BLaER1 treated with 17β-estradiol and CSF1 and Interleukin-3, amounts not matched to agents 10 nM and 100 nM (cell line): ENCODE results near the gene COL5A1.

Experiments
- H3K27ac ChIP-seq, 11 experiments: shearing (Covaris generic); formaldehyde crosslinking; 2 replicates each; pipeline ENCODE4 v1.8.1; 2022
- H3K27me3 ChIP-seq, 11 experiments: shearing (Covaris generic); formaldehyde crosslinking; 2 replicates each; pipeline ENCODE4 v1.8.1; 2022
- H3K36me3 ChIP-seq, 11 experiments: shearing (Covaris generic); formaldehyde crosslinking; 2 replicates each; pipeline ENCODE4 v1.8.1; 2022
- H3K4me1 ChIP-seq, 10 experiments: shearing (Covaris generic); formaldehyde crosslinking; 2 replicates each; pipeline ENCODE4 v1.8.1; 2022
- H3K4me2 ChIP-seq, 11 experiments: shearing (Covaris generic); formaldehyde crosslinking; 2 replicates each; pipeline ENCODE4 v1.8.1; 2022
- H3K4me3 ChIP-seq, 10 experiments: shearing (Covaris generic); formaldehyde crosslinking; 2 replicates each; pipeline ENCODE4 v1.8.1; 2022
- H3K9ac ChIP-seq, 11 experiments: shearing (Covaris generic); formaldehyde crosslinking; 2 replicates each; pipeline ENCODE4 v1.8.1; 2022
- H3K9me3 ChIP-seq, 11 experiments: shearing (Covaris generic); formaldehyde crosslinking; replicated peaks in 1 of 11; 2 replicates each; pipeline ENCODE4 v1.8.1; 2022
- H4K20me1 ChIP-seq, 11 experiments: shearing (Covaris generic); formaldehyde crosslinking; 2 replicates each; pipeline ENCODE4 v1.8.1; 2022
- Cebpa-rat ChIP-seq, 11 experiments: shearing (Covaris generic); IDR thresholded peaks; 2 replicates each; pipeline ENCODE4 v1.8.1; 2022

The COL5A1 gene

DNA sequence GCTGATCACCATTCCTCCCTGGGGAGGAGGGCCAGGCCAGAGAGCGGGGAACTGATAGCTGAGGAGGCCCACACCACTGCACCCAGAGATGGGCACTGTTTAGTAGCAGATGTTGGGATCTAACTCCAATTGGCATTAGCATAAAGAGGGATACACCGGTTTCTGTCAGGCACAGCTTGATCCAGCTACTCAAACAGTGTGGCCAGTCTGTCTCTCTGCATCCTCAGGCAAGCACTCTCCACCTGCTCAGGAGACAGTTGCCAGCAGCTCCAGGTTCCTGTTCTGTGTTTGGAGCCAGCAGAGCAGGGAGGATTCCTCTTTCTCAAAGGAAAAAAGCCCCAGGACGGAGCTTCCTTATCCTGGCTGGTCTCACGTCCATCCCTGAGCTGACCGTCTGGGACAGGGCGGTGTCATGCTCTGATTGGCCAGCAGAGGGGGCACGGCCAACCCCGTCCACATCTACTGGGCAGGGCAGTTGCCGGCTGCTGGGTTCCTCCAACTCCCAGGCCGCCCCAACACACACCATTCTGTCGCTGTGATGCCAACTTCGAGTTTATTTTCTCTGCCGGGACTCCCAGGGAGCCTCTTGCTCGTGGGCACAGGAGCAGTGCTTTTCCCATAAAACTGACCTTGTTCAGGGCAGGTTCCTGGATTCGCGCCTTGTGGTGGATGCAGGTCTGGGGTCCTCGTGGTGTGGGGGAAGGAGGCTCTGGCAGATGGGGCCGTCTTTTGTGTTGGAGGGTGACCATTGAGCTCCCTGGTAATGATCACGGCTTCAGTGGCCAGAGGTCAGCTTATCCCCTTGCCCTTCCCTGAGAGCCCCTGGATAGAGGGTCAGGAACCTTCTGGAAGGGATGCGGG lies 47.9 kb downstream of the COL5A1 start:
- no peak for TF ChIP-seq Cebpa-rat (IDR thresholded peaks at IDR 0.05)
- no peak overlapping the region for H3K27ac ChIP-seq

DNA sequence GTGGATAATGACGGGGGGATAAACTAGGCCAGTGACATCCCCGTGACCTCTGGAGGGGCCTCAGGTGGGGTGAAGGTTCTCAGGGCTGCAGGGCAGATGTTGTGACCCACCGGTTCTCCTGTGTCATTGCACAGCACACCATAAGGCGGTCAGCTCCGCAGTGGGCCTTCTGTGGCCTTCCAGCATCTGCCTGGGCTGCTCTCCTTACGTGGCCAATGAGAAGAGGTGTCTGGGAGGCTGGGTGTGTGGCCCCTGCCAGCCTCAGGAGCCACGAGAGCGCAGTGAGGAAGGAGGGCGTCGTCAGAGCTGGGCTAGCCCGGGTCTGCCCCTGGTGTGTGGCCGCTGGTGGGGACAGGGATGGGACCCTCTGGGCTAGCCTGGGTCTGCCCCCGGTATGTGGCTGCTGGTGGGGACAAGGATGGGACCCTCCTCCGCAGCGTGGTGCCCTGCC lies 48.7 kb downstream of the COL5A1 start:
- H3K27me3 ChIP-seq = peaks cover 0 to 69% (median 0%) of the 10 kb centered on the region in 11 experiments; a peak in 4 of 22 replicates
- peaks cover 0 to 93% (median 69%) of the 10 kb centered on the region in 11 experiments; a peak in 16 of 22 replicates for H4K20me1 ChIP-seq
- peaks cover 0 to under 1% (median under 1%) of the 10 kb centered on the region in 11 experiments; a peak in 8 of 22 replicates for H3K9me3 ChIP-seq
- H3K9ac ChIP-seq = no peak overlapping the region
- H3K36me3 ChIP-seq = peaks cover 0 to 36% (median 16%) of the 10 kb centered on the region in 11 experiments; a peak in 8 of 22 replicates
- no peak for TF ChIP-seq Cebpa-rat (IDR thresholded peaks at IDR 0.05)
- H3K4me2 ChIP-seq = no peak overlapping the region
- H3K4me3 ChIP-seq = no peak overlapping the region
- peaks cover 7 to 33% (median 13%) of the 10 kb centered on the region in 10 experiments for H3K4me1 ChIP-seq
- H3K27ac ChIP-seq = no peak overlapping the region

More for the DNA sequence above, 47.9 kb downstream of the COL5A1 start:
- peaks cover 7 to 32% (median 13%) of the 10 kb centered on the region in 10 experiments for H3K4me1 ChIP-seq
- no peak overlapping the region for H3K9ac ChIP-seq
- peaks cover 0 to 8% (median 8%) of the 10 kb centered on the region in 11 experiments; a peak in 16 of 22 replicates for H3K9me3 ChIP-seq
- peaks cover 0 to 66% (median 0%) of the 10 kb centered on the region in 11 experiments; a peak in 4 of 22 replicates for H3K27me3 ChIP-seq
- peaks cover 0 to 87% (median 63%) of the 10 kb centered on the region in 11 experiments; a peak in 16 of 22 replicates for H4K20me1 ChIP-seq
- H3K36me3 ChIP-seq = peaks cover 0 to 43% (median 22%) of the 10 kb centered on the region in 11 experiments; a peak in 10 of 22 replicates
- H3K4me2 ChIP-seq = no peak overlapping the region
- H3K4me3 ChIP-seq = no peak overlapping the region

- no peaks in the 10 kb centered on the region for H3K9me3 ChIP-seq
- peaks cover 0 to 98% (median 72%) of the 10 kb centered on the region in 11 experiments; a peak in 16 of 22 replicates for H4K20me1 ChIP-seq
- H3K36me3 ChIP-seq = peaks cover 0 to 36% (median 16%) of the 10 kb centered on the region in 11 experiments; a peak in 8 of 22 replicates
- no peak overlapping the region for H3K9ac ChIP-seq
- no peak overlapping the region for H3K4me3 ChIP-seq
- no peak for TF ChIP-seq Cebpa-rat (IDR thresholded peaks at IDR 0.05)
- H3K4me1 ChIP-seq = peaks cover 2 to 29% (median 7%) of the 10 kb centered on the region in 10 experiments
- H3K4me2 ChIP-seq = no peak overlapping the region
- H3K27me3 ChIP-seq = peaks cover 0 to 69% (median 0%) of the 10 kb centered on the region in 11 experiments; a peak in 4 of 22 replicates
- H3K27ac ChIP-seq = no peak overlapping the region
These were observed 49.5 kb downstream of the COL5A1 start for GRCh38 chr9:134690946-134691694.

DNA sequence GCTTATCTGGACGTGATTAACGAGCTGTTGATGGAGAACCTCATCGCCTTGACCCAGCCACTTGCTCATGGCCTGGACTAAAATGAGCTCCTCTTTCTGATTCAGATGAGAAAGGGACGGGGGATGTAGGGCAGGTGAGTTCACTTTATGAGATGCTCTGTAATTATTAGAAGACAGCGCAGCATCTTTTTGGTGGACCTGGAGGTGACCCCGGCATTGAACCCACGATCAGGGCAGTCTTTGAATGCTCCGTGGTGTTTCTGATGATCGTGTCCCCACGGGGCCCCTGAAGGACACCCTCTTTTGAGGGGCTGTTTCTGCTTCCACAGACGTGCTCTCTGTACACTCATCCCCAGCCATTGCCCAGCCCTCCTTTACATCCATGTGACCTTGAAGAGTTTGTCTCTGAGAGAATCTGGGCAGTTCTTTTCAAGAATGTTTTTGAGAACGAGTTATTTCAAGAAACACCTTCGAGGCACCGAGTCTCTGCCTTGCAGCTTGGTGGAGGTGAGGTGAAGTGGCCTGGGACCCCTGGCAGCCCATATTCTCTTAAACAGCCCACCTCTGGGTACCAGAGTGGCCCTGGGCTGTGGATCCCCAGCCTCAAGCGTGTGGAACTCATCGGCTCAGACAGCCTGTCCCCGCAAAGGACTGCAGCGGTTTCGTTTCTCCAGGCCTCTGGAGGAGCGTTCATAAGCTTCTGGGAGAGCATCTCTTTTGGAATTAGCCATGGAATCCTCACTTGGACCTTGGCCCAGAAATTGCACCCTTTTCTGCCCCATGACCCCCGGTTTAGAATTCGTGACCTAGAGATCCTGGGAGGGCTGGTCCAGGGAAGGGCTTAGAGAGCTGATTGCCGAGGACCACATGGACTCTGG lies 50.3 kb downstream of the COL5A1 start:
- Histone ChIP-seq H3K27me3 (peaks cover 0 to 68% (median 0%) of the 10 kb centered on the region in 11 experiments; a peak in 4 of 22 replicates), H3K4me1 (peaks cover 0 to 29% (median 0%) of the 10 kb centered on the region in 10 experiments; a peak in 10 of 20 replicates), H3K4me3 (no peak overlapping the region), H3K4me2 (peak overlapping the region in 4 of 11 experiments; percentile 28 to 50 (median 40); a peak in 4 of 22 replicates), H3K27ac (no peak overlapping the region), H3K9me3 (no peaks in the 10 kb centered on the region), H3K9ac (no peak overlapping the region; a peak in 1 of 22 replicates), H4K20me1 (peaks cover 0 to 91% (median 64%) of the 10 kb centered on the region in 11 experiments; a peak in 16 of 22 replicates), H3K36me3 (peaks cover 0 to 36% (median 16%) of the 10 kb centered on the region in 11 experiments; a peak in 8 of 22 replicates)
- TF ChIP-seq Cebpa-rat (IDR thresholded peaks at IDR 0.05) = no peak

DNA sequence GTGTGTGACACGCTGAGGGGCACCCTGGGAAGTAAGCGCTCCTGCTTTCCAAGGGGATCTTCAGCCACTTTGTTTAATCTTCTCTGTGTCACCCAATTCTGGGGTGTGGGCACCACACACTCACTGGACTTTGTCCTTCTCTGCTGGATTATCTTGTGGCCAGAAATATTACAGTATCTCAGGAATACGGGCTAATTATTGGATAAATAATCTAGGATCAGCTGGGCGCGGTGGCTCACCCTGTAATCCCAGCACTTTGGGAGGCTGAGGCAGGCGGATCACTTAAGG lies 50.9 kb downstream of the COL5A1 start:
- Histone ChIP-seq H3K4me2 (peak overlapping the region in 4 of 11 experiments; percentile 28 to 50 (median 40); a peak in 6 of 22 replicates), H3K4me1 (peaks cover 0 to 29% (median 0%) of the 10 kb centered on the region in 10 experiments; a peak in 10 of 20 replicates), H3K27ac (no peak overlapping the region), H4K20me1 (peaks cover 0 to 90% (median 61%) of the 10 kb centered on the region in 11 experiments; a peak in 16 of 22 replicates), H3K9ac (no peak overlapping the region; a peak in 1 of 22 replicates), H3K36me3 (peaks cover 0 to 36% (median 16%) of the 10 kb centered on the region in 11 experiments; a peak in 8 of 22 replicates), H3K4me3 (no peak overlapping the region), H3K9me3 (no peaks in the 10 kb centered on the region), H3K27me3 (peaks cover 0 to 62% (median 0%) of the 10 kb centered on the region in 11 experiments; a peak in 4 of 22 replicates)
- TF ChIP-seq Cebpa-rat (IDR thresholded peaks at IDR 0.05) = no peak

DNA sequence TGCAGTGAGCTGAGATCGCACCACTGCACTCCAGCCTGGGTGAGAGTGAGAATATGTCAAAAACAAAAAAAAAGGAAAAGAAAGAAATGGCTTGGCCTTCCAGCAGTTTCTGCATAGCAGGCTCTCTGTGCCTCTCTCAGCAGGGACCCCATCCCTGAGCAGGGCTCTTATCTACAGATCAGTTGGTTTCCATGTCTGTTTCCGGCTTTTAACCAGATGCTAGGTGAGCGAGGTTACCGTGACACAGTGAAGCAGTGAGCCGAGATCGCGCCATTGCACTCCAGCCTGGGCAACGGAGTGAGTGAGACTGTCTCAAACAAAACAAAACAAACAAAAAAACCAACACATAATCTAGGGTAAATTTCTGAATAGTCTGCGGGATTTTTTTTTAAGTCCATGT lies 51.4 kb downstream of the COL5A1 start:
- H3K27me3 ChIP-seq = peaks cover 0 to 57% (median 0%) of the 10 kb centered on the region in 11 experiments; a peak in 4 of 22 replicates
- H3K9me3 ChIP-seq = no peaks in the 10 kb centered on the region
- H3K4me3 ChIP-seq = no peak overlapping the region
- peaks cover 0 to 36% (median 16%) of the 10 kb centered on the region in 11 experiments; a peak in 8 of 22 replicates for H3K36me3 ChIP-seq
- H4K20me1 ChIP-seq = peaks cover 0 to 90% (median 61%) of the 10 kb centered on the region in 11 experiments; a peak in 16 of 22 replicates
- H3K4me1 ChIP-seq = peaks cover 0 to 30% (median under 1%) of the 10 kb centered on the region in 10 experiments; a peak in 11 of 20 replicates
- no peak overlapping the region for H3K27ac ChIP-seq
- TF ChIP-seq Cebpa-rat (IDR thresholded peaks at IDR 0.05) = no peak
- H3K9ac ChIP-seq = no peak overlapping the region
- peak overlapping the region in 4 of 11 experiments; percentile 28 to 50 (median 40); a peak in 6 of 22 replicates for H3K4me2 ChIP-seq

DNA sequence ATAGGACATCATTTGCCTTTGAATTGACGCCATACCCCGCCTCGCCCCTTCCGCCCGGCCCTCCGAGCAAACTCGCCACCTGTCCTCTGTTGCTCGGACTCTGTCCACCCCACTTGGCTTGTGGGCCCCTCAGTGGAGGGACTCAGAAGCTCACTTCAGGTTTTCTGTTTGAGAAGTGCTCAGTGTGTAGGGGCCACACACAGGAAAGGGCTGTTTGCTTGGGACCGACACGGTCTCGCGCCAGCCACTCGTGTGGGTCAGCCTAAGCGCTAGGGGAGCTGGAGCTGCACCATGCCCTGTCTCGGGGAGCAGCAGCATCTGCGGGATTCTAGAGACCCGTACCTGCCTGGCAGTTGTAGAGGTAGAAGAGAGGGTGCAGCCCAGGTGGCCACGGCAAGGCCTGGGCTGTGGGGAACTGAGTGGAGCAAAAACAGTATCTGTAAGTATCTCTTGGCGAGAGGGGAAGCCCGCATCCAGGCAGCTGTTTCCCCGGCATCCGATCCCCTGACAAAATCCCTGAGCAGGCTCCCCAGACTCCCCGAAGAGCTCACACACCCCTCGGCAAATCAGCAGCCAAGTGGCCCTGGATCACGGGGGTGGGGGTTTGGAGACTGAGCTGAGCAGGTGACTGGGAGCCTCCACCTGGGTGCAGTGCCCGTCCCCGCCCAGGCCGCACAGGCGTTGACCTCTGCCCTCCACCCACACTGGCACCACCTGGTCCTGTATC lies 52.2 kb downstream of the COL5A1 start:
- no peaks in the 10 kb centered on the region for H3K9me3 ChIP-seq
- H3K36me3 ChIP-seq = peaks cover 0 to 36% (median 16%) of the 10 kb centered on the region in 11 experiments; a peak in 8 of 22 replicates
- no peak overlapping the region for H3K27ac ChIP-seq
- no peak for TF ChIP-seq Cebpa-rat (IDR thresholded peaks at IDR 0.05)
- H3K4me3 ChIP-seq = no peak overlapping the region
- no peak overlapping the region for H3K9ac ChIP-seq
- peaks cover 2 to 37% (median 9%) of the 10 kb centered on the region in 10 experiments for H3K4me1 ChIP-seq
- peak overlapping the region in 2 of 11 experiments; percentile 39 to 50; a peak in 1 of 22 replicates for H3K4me2 ChIP-seq
- peaks cover 0 to 90% (median 60%) of the 10 kb centered on the region in 11 experiments; a peak in 18 of 22 replicates for H4K20me1 ChIP-seq
- H3K27me3 ChIP-seq = peaks cover 0 to 51% (median 0%) of the 10 kb centered on the region in 11 experiments; a peak in 3 of 22 replicates
